Peyer's patch (tissue), 4 donors: ENCODE measurements around the gene LMTK2. TPM values are rescaled to one million over a fixed set of nuclear protein-coding genes. Genes with fewer than 3 reads are reported as not detected.

Source experiments
- DNase-seq, 3 donors: peaks; one replicate each; pipeline ENCODE4 v3.0.0-alpha.2; 2017 to 2019
- H3K27ac ChIP-seq, 4 donors: fragments of 200-600 bp; sonication (generic); one replicate each; pipeline ENCODE4 v1.5.1; 2016 to 2019
- H3K27me3 ChIP-seq, 2 donors: fragments of 200-600 bp; sonication (generic); one replicate each; pipeline ENCODE4 v1.5.1; 2019
- H3K36me3 ChIP-seq, 3 donors: fragments of 200-600 bp; sonication (generic); one replicate each; pipeline ENCODE4 v1.5.1; 2016 to 2019
- H3K4me1 ChIP-seq, 4 donors: fragments of 200-600 bp; sonication (generic); one replicate each; pipeline ENCODE4 v1.5.1; 2016 to 2019
- H3K4me3 ChIP-seq, 4 donors: fragments of 200-600 bp; sonication (generic); 1 replicate in 3 of 4; 2 replicates in 1 of 4; pipeline ENCODE4 v1.5.1; 2016 to 2019; ENCODE audit warnings: mild to moderate bottlenecking in 1 of 4
- H3K9me3 ChIP-seq, 4 donors: fragments of 200-600 bp; sonication (generic); one replicate each; pipeline ENCODE4 v1.5.1; 2016 to 2019; ENCODE audit warnings: mild to moderate bottlenecking in 1 of 4
- POLR2A ChIP-seq, 2 donors: fragments of 450-650 bp; IDR thresholded peaks; one replicate each; pipeline ENCODE4 v1.5.1; 2017; ENCODE audit warnings: antibody characterized with exemption in 2 of 2, mild to moderate bottlenecking in 2 of 2, moderate library complexity in 2 of 2
- total RNA-seq, 4 donors: library from RNA; depleted of rRNA; stranded (reverse); fragments of >200 nt; gene quantifications; one replicate each; pipeline ENCODE4 v1.1.0, GENCODE V29; 2016
- TF ChIP-seq, protein P1 (sequence below), 6 experiments: fragments of 450-650 bp in 4 of 6; fragments of 200-600 bp in 2 of 6; sonication (generic) in 1 of 6; IDR thresholded peaks; one replicate each; pipeline ENCODE4 v1.5.1; 2017 to 2019; ENCODE audit warnings: antibody characterized with exemption in 6 of 6, mild to moderate bottlenecking in 3 of 6, moderate library complexity in 1 of 6

LMTK2 gene
- total RNA-seq, 4 donors from 2014 or later: 23.1 to 54.0 (median 51.4) TPM

DNA sequence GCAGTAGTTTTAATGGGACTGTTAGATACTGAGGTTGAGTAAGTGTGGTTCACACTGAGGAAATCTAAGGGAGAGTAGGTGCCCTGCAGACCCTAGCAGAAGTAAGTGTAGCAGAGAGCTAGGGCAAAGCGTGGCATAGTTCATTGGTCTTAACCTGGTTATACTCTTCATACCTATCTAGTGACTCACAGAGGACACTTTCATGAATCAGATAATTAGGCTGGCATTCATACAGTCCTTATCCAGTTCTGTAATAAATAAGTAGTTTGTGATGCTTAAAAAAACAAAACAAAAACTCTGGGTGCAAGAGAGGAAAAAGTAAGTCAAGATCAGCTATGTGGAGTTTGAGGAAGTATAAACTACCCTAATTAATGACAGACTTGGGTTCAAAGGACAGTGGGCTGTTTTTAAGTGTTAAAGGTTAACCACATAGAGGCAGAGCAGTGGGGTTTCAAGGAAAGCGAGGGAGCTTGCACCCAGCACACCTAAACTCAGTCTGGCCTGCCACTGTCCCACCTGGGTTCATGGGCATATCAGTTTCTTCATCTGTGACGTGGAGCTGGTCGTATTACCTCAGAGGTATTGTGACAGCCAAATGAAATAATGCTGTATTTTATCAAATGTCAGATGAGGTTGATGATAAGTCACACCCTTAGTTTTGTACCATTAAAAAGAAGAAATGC, 27.1 kb downstream of the LMTK2 start:
- TF ChIP-seq, protein P1, sequence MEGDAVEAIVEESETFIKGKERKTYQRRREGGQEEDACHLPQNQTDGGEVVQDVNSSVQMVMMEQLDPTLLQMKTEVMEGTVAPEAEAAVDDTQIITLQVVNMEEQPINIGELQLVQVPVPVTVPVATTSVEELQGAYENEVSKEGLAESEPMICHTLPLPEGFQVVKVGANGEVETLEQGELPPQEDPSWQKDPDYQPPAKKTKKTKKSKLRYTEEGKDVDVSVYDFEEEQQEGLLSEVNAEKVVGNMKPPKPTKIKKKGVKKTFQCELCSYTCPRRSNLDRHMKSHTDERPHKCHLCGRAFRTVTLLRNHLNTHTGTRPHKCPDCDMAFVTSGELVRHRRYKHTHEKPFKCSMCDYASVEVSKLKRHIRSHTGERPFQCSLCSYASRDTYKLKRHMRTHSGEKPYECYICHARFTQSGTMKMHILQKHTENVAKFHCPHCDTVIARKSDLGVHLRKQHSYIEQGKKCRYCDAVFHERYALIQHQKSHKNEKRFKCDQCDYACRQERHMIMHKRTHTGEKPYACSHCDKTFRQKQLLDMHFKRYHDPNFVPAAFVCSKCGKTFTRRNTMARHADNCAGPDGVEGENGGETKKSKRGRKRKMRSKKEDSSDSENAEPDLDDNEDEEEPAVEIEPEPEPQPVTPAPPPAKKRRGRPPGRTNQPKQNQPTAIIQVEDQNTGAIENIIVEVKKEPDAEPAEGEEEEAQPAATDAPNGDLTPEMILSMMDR (IDR thresholded peaks at IDR 0.05): no peak
- TF ChIP-seq POLR2A (IDR thresholded peaks at IDR 0.05): no peak
- H3K9me3 ChIP-seq: no peaks in the 10 kb centered on the region
- H3K27ac ChIP-seq: peak overlapping the region in 3 of 4 donors; percentile 13 to 63 (median 24)
- H3K27me3 ChIP-seq: no peaks in the 10 kb centered on the region
- H3K4me1 ChIP-seq: peaks cover 9 to 42% (median 21%) of the 10 kb centered on the region in 4 donors
- H3K36me3 ChIP-seq: peaks cover 0 to 16% (median 0%) of the 10 kb centered on the region in 3 donors
- no peak overlapping the region for H3K4me3 ChIP-seq
- DNase-seq: no peak

DNA sequence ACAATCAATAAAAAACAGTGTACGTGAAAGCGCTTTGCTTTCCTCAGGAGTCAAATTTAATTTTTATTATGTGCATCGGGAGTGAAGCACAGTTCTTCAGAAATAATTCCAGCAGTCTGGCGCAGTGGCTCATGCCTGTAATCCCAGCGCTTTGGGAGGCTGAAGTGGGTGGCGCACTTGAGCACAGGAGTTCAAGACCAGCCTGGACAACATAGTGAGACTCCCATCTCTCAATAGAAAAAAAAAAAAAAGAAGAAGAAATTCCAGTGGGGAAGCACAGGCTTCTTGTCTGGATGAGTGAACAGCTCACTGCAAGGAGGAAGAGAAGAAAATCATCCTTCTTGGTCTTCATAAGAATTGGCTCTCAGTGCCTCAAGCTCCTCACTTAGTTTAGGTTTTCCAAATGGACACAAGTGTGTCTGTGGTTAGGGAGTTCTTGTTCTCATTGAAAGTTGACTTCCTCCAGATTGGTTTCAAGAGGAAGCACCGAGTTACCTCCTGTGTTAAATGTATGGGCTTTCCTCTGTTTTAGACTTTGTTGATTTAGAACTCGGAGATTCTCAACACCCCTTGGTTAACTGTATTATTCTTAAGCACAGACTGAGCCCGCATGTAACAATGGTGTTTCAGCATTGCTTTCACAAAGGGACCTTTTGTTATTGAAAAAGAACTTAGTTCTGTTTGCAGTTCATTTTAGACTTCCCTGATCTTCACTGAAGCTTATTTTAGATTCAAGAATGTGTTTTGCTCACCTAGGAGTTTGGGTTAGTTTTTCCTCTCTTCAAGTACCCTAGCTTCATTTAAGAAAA, 28.0 kb downstream of the LMTK2 start:
- no peak for DNase-seq
- TF ChIP-seq, protein P1 (IDR thresholded peaks at IDR 0.05): no peak
- TF ChIP-seq POLR2A (IDR thresholded peaks at IDR 0.05): no peak
- H3K27ac ChIP-seq: peak overlapping the region in 1 of 4 donors; percentile 63
- H3K9me3 ChIP-seq: no peaks in the 10 kb centered on the region
- H3K4me1 ChIP-seq: peaks cover 9 to 42% (median 21%) of the 10 kb centered on the region in 4 donors
- H3K4me3 ChIP-seq: no peak overlapping the region
- no peaks in the 10 kb centered on the region for H3K27me3 ChIP-seq
- peaks cover 0 to 25% (median 0%) of the 10 kb centered on the region in 3 donors for H3K36me3 ChIP-seq

DNA sequence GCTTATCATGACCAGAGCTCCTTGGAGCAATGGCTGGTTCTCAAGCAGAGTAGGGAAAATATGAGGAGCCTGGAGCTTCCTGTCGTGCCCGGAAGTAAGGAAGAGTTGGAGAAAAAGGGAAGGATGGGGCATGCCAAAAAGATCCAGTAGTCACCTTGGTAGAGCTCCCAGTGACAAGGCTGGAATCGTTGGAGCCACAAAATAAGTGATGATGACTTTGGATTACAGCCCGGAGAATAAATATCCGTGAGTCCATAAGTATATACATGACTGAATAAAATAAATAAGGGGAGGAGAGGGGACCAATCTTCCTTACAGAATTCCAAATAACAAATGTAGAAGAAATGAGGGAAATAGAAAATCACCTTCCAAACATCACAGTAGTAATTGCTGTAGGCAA, 29.3 kb downstream of the LMTK2 start:
- no peaks in the 10 kb centered on the region for H3K9me3 ChIP-seq
- no peak overlapping the region for H3K4me3 ChIP-seq
- peaks cover 0 to 26% (median 0%) of the 10 kb centered on the region in 3 donors for H3K36me3 ChIP-seq
- peaks cover 9 to 40% (median 21%) of the 10 kb centered on the region in 4 donors for H3K4me1 ChIP-seq
- no peak overlapping the region for H3K27ac ChIP-seq
- no peaks in the 10 kb centered on the region for H3K27me3 ChIP-seq
- DNase-seq: no peak
- TF ChIP-seq, protein P1 (IDR thresholded peaks at IDR 0.05): no peak
- TF ChIP-seq POLR2A (IDR thresholded peaks at IDR 0.05): no peak

DNA sequence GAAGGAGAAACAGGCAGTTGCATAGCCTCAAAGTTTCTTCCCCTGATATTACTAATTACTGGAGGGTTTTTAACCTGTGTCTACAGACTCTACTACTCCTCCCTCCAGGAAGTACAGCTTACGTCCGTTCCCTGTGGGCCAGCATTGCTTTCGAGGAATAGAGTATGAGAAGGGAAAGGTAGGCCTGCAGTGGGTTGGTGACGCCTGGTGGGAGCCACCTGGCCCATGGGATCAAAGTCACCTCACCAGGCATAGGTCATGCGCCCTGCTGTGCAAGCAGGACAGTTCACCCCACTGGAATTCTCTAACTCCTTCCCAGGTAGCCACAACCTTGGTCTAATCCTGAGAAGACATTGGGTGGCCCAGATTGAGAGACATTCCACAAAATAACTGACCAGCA, 29.8 kb downstream of the LMTK2 start:
- Histone ChIP-seq H3K4me1 (peaks cover 4 to 36% (median 19%) of the 10 kb centered on the region in 4 donors), H3K27ac (no peak overlapping the region)
- DNase-seq: no peak

DNA sequence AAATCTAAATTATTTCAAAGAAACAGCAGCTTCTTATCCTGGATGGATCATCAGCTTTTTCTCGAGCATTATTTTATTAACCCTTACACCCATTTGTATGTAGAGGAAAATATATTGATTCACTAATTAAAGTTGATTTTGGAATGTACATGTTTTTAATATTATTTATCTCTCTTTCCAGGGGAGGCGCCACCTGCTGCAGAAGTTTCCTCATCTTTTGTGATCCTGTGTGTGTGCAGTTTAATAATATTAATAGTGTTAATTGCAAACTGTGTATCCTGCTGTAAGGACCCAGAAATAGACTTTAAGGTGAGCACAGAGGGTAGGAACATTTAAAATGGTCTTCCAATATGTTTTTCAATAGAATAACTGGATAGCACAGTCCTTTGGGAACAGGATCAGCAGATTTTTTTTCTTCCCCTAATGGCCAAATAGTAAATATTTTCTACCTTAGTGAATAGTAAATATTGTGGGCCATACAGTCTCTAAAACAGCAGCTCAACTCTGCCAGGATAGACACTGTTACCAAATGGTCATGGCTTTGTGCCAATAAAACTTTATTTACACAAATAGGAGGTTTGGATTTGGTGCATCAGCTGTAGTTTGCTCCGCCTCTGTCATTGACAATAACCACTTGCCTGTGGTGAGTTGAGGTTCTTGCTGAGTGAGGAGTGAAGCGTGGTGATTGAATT, 30.6 kb downstream of the LMTK2 start:
- Histone ChIP-seq H3K4me1 (peaks cover under 1 to 27% (median 13%) of the 10 kb centered on the region in 4 donors), H3K27ac (no peak overlapping the region), H3K27me3 (no peaks in the 10 kb centered on the region), H3K4me3 (no peak overlapping the region), H3K36me3 (peaks cover 0 to 38% (median 0%) of the 10 kb centered on the region in 3 donors), H3K9me3 (no peaks in the 10 kb centered on the region)
- TF ChIP-seq POLR2A (IDR thresholded peaks at IDR 0.05): no peak
- TF ChIP-seq, protein P1 (IDR thresholded peaks at IDR 0.05): no peak
- no peak for DNase-seq

More for the DNA sequence above, 29.8 kb downstream of the LMTK2 start:
- H3K4me3 ChIP-seq: no peak overlapping the region
- peaks cover 0 to 29% (median 0%) of the 10 kb centered on the region in 3 donors for H3K36me3 ChIP-seq
- no peak for TF ChIP-seq POLR2A (IDR thresholded peaks at IDR 0.05)
- TF ChIP-seq, protein P1 (IDR thresholded peaks at IDR 0.05): no peak
- H3K9me3 ChIP-seq: no peaks in the 10 kb centered on the region
- no peaks in the 10 kb centered on the region for H3K27me3 ChIP-seq
